NB4 (cell line): ENCODE results near the gene ACLY.

ENCODE experiments used
- MAX ChIP-seq: IDR thresholded peaks from 2 replicates; pipeline ENCODE4 v1.6.1; 2011; ENCODE audit warnings: low read depth, low read length
- MYC ChIP-seq: IDR thresholded peaks from 2 replicates; pipeline ENCODE4 v1.6.1; 2011; ENCODE audit warnings: low read depth, low read length
- POLR2A ChIP-seq: IDR thresholded peaks from 2 replicates; pipeline ENCODE4 v1.6.1; 2011; ENCODE audit warnings: mild to moderate bottlenecking; ENCODE audit not compliant: insufficient read length; ENCODE audit errors: extremely low read depth
- TF ChIP-seq, protein P1 (sequence below): IDR thresholded peaks from one replicate; pipeline ENCODE4 v1.5.1; 2012; ENCODE audit warnings: low read depth, low read length

DNA sequence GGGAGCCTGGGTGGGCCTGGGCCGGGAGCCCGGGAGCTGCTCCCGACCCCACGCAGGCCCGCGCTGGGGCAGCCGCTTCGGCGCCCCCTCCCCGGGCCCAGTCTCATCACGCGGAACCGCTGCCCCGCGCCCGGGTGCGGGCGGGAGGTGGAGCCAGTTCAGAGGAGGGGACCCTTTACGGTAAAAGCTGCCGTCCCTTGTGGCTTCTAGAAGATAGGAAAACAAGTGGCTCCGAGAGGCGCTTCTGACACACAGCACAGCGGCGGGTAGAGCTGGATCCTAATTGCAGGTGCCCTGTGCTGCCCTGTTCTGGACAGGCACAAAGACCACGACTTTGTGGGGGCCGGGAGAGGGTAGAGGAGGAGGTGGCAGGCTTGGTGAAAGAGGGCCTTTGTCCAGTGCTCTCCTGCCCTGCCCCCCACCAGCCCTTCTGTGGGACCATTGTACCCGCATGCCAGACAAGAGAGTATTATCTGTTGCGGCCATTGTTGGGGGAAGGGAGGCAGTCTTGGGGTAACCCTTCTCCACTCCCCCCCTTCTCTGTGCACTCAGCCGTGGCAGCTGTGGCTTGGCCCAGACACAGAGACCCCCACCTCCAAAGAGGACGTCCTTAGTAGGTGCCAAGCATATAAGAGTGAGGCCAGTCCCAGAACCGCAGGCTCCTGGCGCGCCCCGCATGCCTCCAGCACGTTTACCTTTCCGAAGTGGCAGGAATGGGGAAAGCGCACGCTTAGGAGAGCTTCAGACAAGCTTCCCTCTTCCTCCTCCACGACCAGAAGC, 48.6 kb upstream of the ACLY start:
- TF ChIP-seq, protein P1, sequence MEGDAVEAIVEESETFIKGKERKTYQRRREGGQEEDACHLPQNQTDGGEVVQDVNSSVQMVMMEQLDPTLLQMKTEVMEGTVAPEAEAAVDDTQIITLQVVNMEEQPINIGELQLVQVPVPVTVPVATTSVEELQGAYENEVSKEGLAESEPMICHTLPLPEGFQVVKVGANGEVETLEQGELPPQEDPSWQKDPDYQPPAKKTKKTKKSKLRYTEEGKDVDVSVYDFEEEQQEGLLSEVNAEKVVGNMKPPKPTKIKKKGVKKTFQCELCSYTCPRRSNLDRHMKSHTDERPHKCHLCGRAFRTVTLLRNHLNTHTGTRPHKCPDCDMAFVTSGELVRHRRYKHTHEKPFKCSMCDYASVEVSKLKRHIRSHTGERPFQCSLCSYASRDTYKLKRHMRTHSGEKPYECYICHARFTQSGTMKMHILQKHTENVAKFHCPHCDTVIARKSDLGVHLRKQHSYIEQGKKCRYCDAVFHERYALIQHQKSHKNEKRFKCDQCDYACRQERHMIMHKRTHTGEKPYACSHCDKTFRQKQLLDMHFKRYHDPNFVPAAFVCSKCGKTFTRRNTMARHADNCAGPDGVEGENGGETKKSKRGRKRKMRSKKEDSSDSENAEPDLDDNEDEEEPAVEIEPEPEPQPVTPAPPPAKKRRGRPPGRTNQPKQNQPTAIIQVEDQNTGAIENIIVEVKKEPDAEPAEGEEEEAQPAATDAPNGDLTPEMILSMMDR: no peak
- TF ChIP-seq POLR2A (no peak), MAX (no peak), MYC (0 out of 2 replicates have a peak, but pooled peaks have one; percentile 22)
